NCI-H748 (cell line): ENCODE results near the gene OPN1MW3.
"Not testable (repeated sequence)": the region's sequence is repeated elsewhere in the genome, so short reads cannot be mapped to it uniquely, and the experiment has no call there.

Source experiments
- DNase-seq: peaks from one replicate; lab custom pipeline; 2025; ENCODE audit not compliant: unreplicated experiment; lab: John Stamatoyannopoulos, UW

The OPN1MW3 gene

GRCh38 chrX:154257282-154257681 is at the start of gene OPN1MW3:
TSS of gene OPN1MW3 (plus strand) at chrX:154257582. CDS start at chrX:154257620, 38 bp downstream.
- DNase-seq: not testable (repeated sequence)

GRCh38 chrX:154209670-154210418 is 47.5 kb upstream of the OPN1MW3 start:
- not testable (repeated sequence) for DNase-seq

GRCh38 chrX:154211057-154211456 is 46.3 kb upstream of the OPN1MW3 start:
- DNase-seq: not testable (repeated sequence)

- DNase-seq: not testable (repeated sequence)
These were observed 45.9 kb upstream of the OPN1MW3 start for GRCh38 chrX:154211499-154211898.

DNA sequence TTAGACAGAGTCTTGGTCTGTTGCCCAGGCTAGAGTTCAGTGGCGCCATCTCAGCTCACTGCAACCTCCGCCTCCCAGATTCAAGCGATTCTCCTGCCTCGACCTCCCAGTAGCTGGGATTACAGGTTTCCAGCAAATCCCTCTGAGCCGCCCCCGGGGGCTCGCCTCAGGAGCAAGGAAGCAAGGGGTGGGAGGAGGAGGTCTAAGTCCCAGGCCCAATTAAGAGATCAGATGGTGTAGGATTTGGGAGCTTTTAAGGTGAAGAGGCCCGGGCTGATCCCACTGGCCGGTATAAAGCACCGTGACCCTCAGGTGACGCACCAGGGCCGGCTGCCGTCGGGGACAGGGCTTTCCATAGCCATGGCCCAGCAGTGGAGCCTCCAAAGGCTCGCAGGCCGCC is 37.9 kb upstream of the OPN1MW3 start, which contains the start of gene OPN1MW2:
Gene OPN1MW2 (plus strand): TSS at position 301 of the 400 bp plus-strand sequence. CDS start 60 bp downstream, at position 361.
- DNase-seq: not testable (repeated sequence)

GRCh38 chrX:154225292-154225691 is 32.1 kb upstream of the OPN1MW3 start:
- DNase-seq: not testable (repeated sequence)

- not testable (repeated sequence) for DNase-seq
These were observed 30.7 kb upstream of the OPN1MW3 start for GRCh38 chrX:154226706-154227105.

GRCh38 chrX:154231443-154231842 is 25.9 kb upstream of the OPN1MW3 start:
- DNase-seq: not testable (repeated sequence)

DNA sequence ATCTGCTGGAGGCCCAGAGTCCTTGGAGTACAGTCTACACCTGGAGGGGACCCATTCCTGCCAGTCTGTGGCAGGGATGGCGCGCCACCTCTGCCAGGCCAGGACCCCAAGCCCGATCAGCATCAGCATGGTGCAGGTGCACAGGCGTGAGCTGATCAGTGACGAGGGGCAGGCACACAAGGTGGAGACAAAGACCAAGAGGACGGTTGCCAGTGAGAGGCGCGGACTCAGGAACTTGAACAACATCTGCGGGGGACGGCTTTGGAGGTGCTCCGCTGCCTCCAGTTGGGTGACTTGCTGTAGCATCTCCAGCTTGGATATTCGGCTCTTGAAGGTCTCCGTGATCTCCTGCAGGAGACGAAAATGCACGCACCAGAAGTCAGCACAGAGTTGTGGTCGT is 23.8 kb upstream of the OPN1MW3 start:
- DNase-seq: not testable (repeated sequence)

- DNase-seq: not testable (repeated sequence)
These were observed 18.3 kb upstream of the OPN1MW3 start for GRCh38 chrX:154238939-154239559.

- DNase-seq: not testable (repeated sequence)
These were observed 17.3 kb upstream of the OPN1MW3 start for GRCh38 chrX:154239982-154240503.

GRCh38 chrX:154247377-154248045 is 9.9 kb upstream of the OPN1MW3 start:
- DNase-seq: not testable (repeated sequence)

- DNase-seq: not testable (repeated sequence)
These were observed 9.3 kb upstream of the OPN1MW3 start for GRCh38 chrX:154248076-154248475.

DNA sequence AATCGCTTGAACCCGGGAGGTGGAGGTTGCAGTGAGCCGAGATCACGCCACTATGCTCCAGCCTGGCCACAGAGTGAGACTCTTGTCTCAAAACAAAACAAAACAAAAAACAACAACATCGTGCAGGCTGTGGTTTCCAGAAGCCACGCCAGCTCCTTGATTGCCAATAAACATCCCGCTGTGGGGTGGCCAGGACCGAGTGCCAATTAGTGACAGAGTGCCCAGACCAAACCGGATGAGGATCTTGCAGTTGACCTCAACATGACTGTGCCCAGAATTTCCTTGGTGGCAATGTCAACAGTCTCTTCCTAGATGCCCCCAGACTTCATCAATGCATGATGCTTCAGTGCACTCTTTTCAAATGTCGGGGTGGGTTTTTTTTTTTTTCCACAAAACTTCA is 1.3 kb downstream of the OPN1MW3 start:
- not testable (repeated sequence) for DNase-seq

DNA sequence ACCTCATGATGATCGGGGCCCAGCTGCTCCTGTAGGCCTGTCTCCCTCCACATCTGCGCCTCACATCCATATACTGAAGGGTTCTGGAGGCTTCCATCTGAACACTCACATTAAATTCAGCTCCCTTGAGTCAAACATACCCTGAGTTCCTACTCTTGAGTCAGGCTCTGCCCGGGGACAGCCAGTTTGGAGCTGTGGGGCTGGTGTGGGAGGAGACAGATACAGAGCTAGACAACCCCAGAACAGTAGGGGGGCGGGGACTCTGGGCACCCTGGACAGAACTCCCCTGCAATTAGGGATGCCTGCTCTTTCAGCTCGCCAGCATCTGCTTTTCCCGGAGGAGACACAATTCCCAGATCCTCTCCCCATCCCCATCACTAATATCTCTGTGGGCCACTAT is 5.7 kb downstream of the OPN1MW3 start:
- not testable (repeated sequence) for DNase-seq

DNA sequence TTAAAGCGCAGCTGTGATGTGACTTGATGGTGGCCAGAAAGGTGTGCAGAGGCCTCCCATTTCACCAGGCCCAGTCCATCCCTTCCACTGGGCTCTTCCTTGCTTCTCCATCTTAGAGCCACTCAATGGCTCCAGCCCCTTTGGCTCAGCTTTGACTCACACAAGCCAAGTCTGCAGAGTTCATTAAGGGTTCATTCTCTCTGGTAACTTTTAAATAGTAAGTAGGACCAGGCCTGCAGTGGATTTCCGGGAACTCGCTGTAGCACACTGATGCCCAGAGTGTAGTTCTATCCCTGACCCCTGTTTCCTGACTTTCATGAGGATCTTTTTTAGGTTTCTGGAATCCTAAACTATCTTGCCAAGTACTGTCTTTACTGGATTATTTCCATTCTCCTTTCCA is 11.9 kb downstream of the OPN1MW3 start:
- not testable (repeated sequence) for DNase-seq

DNA sequence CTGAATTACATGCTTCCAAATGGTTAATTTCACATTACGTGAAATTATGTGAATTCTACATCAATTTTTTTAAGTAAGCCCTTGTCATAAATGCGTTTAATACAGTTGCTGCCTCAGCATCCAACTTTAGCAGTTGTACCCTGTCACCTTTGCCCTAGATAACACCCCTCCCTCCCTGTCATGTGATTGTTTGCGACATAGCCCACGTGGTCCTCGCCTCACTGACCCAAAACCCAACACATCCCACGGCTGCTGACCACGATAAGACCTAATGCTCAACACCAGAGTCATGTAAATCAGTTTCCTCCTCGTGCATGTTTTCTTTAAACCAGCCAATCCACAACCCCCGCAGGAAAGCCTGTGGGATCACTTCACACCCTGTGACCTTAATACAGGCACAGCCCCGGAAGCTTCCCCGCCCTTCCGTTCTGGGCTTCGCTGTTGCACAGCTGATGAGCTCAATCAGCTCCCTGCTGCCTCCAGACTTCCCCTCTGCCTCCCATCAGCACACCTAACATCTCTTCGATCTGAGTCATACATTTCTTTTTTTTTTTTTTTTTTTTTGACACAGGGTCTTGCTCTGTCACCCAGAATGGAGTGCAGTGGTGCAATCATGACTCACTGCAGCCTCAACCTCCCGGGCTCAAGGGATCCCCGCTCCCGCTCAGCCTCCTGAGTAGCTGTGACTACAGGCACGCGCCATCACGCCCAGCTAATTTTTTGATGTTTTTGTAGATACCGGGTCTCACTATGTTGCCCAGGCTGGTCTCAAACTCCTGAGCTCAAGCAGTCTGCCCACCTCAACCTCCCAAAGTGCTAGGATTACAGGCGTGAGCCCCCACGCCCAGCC is 27.3 kb downstream of the OPN1MW3 start:
- DNase-seq: not testable (repeated sequence)

DNA sequence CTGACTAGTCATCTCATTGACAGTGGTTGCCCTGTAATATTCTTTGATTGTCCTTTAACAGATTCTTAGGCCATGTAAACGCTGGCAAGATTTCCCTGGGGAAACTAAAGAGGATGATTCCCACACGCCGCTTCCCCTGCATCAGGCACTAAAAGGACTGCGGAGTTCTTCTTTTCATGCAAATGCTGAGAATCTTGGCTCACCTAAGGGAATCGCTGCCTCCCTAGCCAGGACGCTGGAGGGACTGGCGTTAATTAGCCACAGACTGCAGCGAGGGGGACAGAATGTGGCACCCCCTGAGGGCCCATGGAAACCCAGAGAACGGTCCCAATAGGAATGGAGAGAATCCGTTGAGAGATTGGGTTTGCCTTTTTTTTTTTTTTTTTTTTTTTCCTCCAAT is 29.0 kb downstream of the OPN1MW3 start:
- DNase-seq: not testable (repeated sequence)

- no peak for DNase-seq
These were observed 37.6 kb downstream of the OPN1MW3 start, which contains the start of gene TEX28 for GRCh38 chrX:154294791-154295574. TSS of gene TEX28 (minus strand) at chrX:154295124. CDS start at chrX:154292117, 3,007 bp downstream.
